Measurements from ENCODE around the gene CCT8.
"Not testable (repeated sequence)": the region's sequence is repeated elsewhere in the genome, so short reads cannot be mapped to it uniquely, and the experiment has no call there.

CCT8 gene

DNA sequence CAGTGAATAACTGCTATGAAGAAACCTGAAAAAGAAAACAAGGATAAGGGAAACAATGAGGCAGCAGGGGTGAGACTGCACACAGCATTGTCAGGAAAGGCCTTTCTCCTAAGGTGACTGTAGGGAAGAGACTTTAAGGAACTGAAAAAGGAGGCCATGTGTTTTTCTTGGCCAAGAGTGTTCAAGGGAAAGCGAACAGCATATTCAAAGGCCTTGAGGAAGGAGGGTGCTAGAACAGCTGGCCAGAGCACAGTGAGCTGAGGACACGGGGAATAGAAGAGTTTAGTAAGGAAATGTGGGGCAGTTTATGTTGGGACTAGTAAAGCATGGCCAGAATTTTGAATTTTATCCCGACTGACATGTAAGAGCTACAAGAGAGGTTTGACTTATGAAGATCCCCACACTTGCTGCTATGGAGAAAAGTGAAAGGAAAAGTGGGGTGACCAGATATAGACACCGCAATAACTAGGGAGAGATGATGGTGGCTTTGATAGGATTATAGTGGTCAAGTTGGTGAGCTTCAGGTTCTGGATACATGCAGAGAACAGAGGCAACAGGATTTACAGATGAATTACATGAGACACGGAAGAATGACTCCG is 55.7 kb downstream of the CCT8 start:
- no peak for DNase-seq (ENCODE audit: low read depth)

DNA sequence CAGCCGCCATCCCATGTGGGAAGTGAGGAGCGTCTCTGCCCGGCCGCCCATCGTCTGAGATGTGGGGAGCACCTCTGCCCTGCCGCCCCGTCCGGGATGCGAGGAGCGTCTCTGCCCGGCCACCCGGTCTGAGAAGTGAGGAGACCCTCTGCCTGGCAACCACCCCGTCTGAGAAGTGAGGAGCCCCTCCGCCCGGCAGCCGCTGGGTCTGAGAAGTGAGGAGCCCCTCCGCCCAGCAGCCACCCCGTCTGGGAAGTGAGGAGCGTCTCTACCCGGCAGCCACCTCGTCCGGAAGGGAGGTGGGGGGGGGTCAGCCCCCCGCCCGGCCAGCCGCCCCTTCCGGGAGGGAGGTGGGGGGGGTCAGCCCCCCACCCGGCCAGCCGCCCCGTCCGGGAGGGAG is 62.2 kb downstream of the CCT8 start:
- DNase-seq (ENCODE audit: low read depth): not testable (repeated sequence)

DNA sequence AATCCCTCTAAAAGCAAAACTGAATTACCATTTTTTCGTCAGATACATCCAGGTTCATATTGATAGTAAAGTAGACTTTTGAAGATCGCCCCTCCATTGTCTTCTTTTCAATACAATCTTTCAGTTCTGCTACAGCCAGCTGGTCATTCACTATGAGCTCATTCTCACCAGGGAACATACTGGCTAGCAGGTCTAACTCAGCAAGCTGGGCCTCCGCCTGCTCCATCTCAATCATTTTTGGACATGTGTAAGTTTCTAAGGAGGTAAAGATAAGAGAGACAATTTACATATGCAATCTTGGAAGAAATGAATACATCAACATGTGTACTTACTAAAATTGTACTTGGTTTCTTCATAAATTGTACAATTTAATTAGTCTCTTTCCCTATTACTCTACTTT is 65.1 kb downstream of the CCT8 start:
- no peak for DNase-seq (ENCODE audit: low read depth)

DNA sequence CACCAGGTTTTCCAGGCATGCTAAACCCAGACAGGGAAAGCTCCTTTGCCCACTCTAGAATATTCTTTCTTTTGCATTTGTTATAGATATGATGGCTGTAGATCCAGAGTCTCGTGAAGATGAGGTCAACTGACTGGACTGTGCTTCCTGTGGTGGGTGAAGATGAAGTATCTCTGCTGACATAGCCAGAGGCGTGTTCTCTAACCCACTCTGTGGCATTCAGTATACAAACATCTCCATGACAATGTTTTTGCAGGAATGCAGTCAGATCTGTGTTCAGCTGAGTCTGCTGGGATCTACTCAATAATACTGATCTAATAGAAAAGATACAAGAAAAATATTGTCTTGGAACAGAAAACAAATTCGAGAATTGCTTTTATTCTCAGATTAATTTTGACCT is 65.6 kb downstream of the CCT8 start:
- no peak for DNase-seq (ENCODE audit: low read depth)

DNA sequence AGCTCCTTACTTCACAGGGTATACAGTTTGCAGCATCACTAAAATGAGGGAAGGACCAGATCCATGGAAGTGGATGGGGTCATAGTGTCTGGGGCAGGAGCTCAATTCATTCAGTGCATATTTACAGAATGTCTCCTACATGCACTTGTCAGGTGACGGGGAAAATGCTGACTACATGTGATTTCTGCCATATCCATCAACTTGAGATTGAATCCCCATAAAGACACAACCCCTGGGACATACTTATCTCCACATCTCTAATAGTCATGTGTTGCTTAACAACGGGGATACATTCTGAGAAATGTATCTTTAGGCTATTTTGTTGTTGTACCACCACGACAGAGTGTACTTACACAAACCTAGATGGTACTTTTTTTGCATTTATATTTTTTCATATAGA is 66.3 kb downstream of the CCT8 start:
- no peak for DNase-seq (ENCODE audit: low read depth)

Data from GM04504 (cell line).